Hematopoietic multipotent progenitor cell treated with erythropoietin and hydrocortisone succinate and interleukin-3 and kit ligand, for 8 days (in vitro differentiated cells): Measurements from ENCODE around the gene TTC23L.
"Not testable (repeated sequence)": the region's sequence is repeated elsewhere in the genome, so short reads cannot be mapped to it uniquely, and the experiment has no call there.

Experiments
- DNase-seq: peaks from one replicate; pipeline ENCODE4 v3.0.0-alpha.2; 2015

The TTC23L gene

GRCh38 chr5:34881246-34881645 lies 42.3 kb downstream of the TTC23L start:
- no peak for DNase-seq

- DNase-seq, result no peak
Observed at GRCh38 chr5:34886392-34887119, 47.6 kb downstream of the TTC23L start.

GRCh38 chr5:34889394-34889793 lies 50.4 kb downstream of the TTC23L start:
- DNase-seq, result no peak

- no peak for DNase-seq
Observed at GRCh38 chr5:34891981-34892380, 53.0 kb downstream of the TTC23L start.

- DNase-seq, result no peak
Observed at GRCh38 chr5:34892414-34892813, 53.5 kb downstream of the TTC23L start.

GRCh38 chr5:34894716-34895115 lies 55.8 kb downstream of the TTC23L start:
- DNase-seq, result no peak

- DNase-seq, result peak; percentile 79
Observed at GRCh38 chr5:34895641-34896419, 56.9 kb downstream of the TTC23L start.

- DNase-seq, result no peak
Observed at GRCh38 chr5:34897646-34898045, 58.7 kb downstream of the TTC23L start.

GRCh38 chr5:34898258-34898895 lies 59.4 kb downstream of the TTC23L start:
- DNase-seq, result peak; percentile 73

GRCh38 chr5:34899066-34899465 lies 60.1 kb downstream of the TTC23L start:
- DNase-seq, result no peak

- DNase-seq, result no peak
Observed at GRCh38 chr5:34900652-34901051, 61.7 kb downstream of the TTC23L start.

- peak; percentile 65 for DNase-seq
Observed at GRCh38 chr5:34903260-34903659, 64.3 kb downstream of the TTC23L start.

GRCh38 chr5:34905564-34905963 lies 66.6 kb downstream of the TTC23L start:
- DNase-seq, result no peak

GRCh38 chr5:34913072-34913471 lies 74.1 kb downstream of the TTC23L start:
- DNase-seq, result no peak

- peak; percentile 71 for DNase-seq
Observed at GRCh38 chr5:34914671-34915138, 75.7 kb downstream of the TTC23L start.

- peak; percentile 96 for DNase-seq
Observed at GRCh38 chr5:34915139-34915855, 76.3 kb downstream of the TTC23L start, which contains the start of the genes BRIX1 and RAD1. Gene BRIX1, plus strand, starts transcription at chr5:34915711. Its CDS starts 28 bp downstream, at chr5:34915739. Gene RAD1, minus strand, starts transcription at chr5:34915504. Its CDS starts 612 bp downstream, at chr5:34914892.

GRCh38 chr5:34915856-34916192 lies 76.9 kb downstream of the TTC23L start:
- no peak for DNase-seq

GRCh38 chr5:34916518-34916917 lies 77.6 kb downstream of the TTC23L start:
- DNase-seq, result peak; percentile 45

- DNase-seq, result no peak
Observed at GRCh38 chr5:34918025-34918424, 79.1 kb downstream of the TTC23L start.

GRCh38 chr5:34919077-34919476 lies 80.1 kb downstream of the TTC23L start:
- DNase-seq, result peak; percentile 23

GRCh38 chr5:34923256-34923655 lies 84.3 kb downstream of the TTC23L start:
- DNase-seq, result not testable (repeated sequence)

- peak; percentile 85 for DNase-seq
Observed at GRCh38 chr5:34923694-34924461, 84.9 kb downstream of the TTC23L start.
